HG03175 (cell line): ENCODE measurements around the gene ARHGAP32.

Source experiments
- ATAC-seq: cut with Tn5 transposase; IDR thresholded peaks from one replicate; pipeline ENCODE4 v1.9.1; 2021; ENCODE audit warnings: mild to moderate bottlenecking, moderate library complexity; ENCODE audit not compliant: unreplicated experiment

The ARHGAP32 gene

DNA sequence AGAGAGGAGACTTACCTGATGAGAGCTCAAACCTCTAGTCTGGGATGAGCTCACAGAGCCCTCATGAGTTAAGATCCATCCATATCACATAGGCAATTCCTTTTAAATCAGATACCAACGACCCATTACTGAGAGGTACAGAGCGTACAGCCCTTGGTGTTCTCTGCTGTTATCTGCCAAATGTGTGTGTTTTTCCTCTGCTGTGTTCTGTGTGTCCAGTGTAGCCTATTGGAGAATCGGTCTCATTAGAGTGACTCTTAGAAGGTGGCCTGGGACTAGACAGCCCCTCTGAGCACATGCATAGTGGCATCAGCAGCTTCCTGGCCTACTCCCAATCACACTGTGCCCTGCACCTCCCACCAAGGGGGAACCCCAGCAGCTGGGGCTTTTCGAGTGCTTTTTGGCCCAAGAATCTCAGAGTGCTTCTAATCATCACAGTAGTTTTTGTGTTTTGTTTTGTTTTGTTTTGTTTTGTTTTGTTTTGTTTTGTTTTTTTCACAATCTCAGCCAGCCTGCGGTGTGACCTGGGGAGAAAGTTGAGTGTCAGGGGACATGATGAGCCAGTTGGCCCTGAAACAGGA is 274.9 kb downstream of the ARHGAP32 start:
- ATAC-seq = no peak

- ATAC-seq = no peak
These were observed 275.4 kb downstream of the ARHGAP32 start for GRCh38 chr11:128916681-128917080.

GRCh38 chr11:128916037-128916572 is 276.0 kb downstream of the ARHGAP32 start:
- no peak for ATAC-seq

DNA sequence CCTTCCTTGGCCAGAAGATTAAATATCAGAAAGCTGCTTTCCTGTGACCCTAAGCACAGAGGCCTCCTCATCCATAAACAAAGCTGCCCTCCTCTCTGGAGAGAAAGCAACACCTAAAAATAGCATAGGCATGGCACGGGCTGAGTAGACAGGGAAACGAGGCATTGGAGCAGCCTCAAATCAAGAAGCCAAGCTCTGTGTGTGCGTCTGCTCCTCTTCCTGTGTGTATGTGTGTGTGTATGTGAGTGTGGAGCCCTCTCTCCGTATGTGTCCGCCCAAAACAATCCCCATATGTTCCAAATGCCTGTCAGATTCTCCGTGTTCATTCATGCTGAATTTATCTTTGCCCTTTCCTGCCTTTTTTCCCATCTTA is 277.0 kb downstream of the ARHGAP32 start:
- no peak for ATAC-seq
